A549 (cell line): ENCODE results near the gene TEDC1. TPM values are rescaled to one million over a fixed set of nuclear protein-coding genes. Genes with fewer than 3 reads are reported as not detected.

Experiments
- ATAC-seq, 2 experiments: fragments of 200-7000 bp in 1 of 2; fragments of >200 bp in 1 of 2; cut with Nextera tagmentation in 1 of 2; cut with Tn5 transposase in 1 of 2; 3 replicates each; pipeline versions ENCODE4 v1.8.0 to v1.9.1; 2018 to 2020; ENCODE audit warnings: mild to moderate bottlenecking in 1 of 2, moderate library complexity in 1 of 2
- CTCF ChIA-PET: fragments of 300-600 bp; sonication (Branson Sonifier 250); formaldehyde crosslinking; extraction: SDS; loops from one replicate; lab custom pipeline; 2021; ENCODE audit warnings: antibody characterized with exemption, inconsistent platforms; lab: Yijun Ruan, JAX
- POLR2A ChIA-PET: fragments of 350-600 bp; formaldehyde crosslinking; extraction: SDS; loops from one replicate; lab custom pipeline; 2021; ENCODE audit warnings: antibody characterized with exemption, inconsistent platforms; lab: Yijun Ruan, JAX
- DNase-seq, 2 experiments: peaks; one replicate each; pipeline versions ENCODE4 v3.0.0 to v3.0.0-alpha.2; 2011 to 2016; ENCODE audit warnings: low read depth in 1 of 2, low spot score in 1 of 2
- FAIRE-seq: peaks from 2 replicates; lab custom pipeline; 2011; peaks lifted over from hg19 to GRCh38; lab: Jason Lieb, UNC
- H3K27ac ChIP-seq, 2 experiments: fragments of >200 bp; sonication (Bioruptor Twin); formaldehyde crosslinking; 3 replicates each; pipeline ENCODE4 v1.5.1; 2016 to 2017
- H3K4me1 ChIP-seq: fragments of >200 bp; sonication (Bioruptor Twin); formaldehyde crosslinking; 3 replicates; pipeline ENCODE4 v1.6.1; 2016
- H3K4me2 ChIP-seq: fragments of >200 bp; sonication (Bioruptor Twin); formaldehyde crosslinking; 3 replicates; pipeline ENCODE4 v1.6.1; 2016
- H3K4me3 ChIP-seq: fragments of >200 bp; sonication (Bioruptor Twin); formaldehyde crosslinking; 3 replicates; pipeline ENCODE4 v1.5.1; 2016
- H3K9me3 ChIP-seq: fragments of >200 bp; sonication (Bioruptor Twin); formaldehyde crosslinking; 3 replicates; pipeline ENCODE4 v1.6.1; 2016
- BHLHE40 ChIP-seq: IDR thresholded peaks from 2 replicates; pipeline ENCODE4 v1.6.1; 2012; ENCODE audit warnings: low read depth, low read length, inconsistent platforms
- CHD4 ChIP-seq: fragments of 200-600 bp; sonication (generic); IDR thresholded peaks from 2 replicates; pipeline ENCODE4 v1.6.1; 2016; ENCODE audit warnings: antibody characterized with exemption, mild to moderate bottlenecking, borderline replicate concordance
- CTCF ChIP-seq: fragments of >200 bp; sonication (Bioruptor Twin); formaldehyde crosslinking; IDR thresholded peaks from 3 replicates; pipeline ENCODE4 v1.5.1; 2016
- EHF ChIP-seq: fragments of 250-450 bp; sonication (Bioruptor Pico); IDR thresholded peaks from 2 replicates; pipeline ENCODE4 v1.5.0; 2020; ENCODE audit warnings: mild to moderate bottlenecking
- EHMT2 ChIP-seq: fragments of 200-600 bp; sonication (generic); IDR thresholded peaks from 2 replicates; pipeline ENCODE4 v1.6.1; 2016; ENCODE audit warnings: antibody characterized with exemption, low read depth, mild to moderate bottlenecking, moderate library complexity
- HDAC2 ChIP-seq: fragments of 200-600 bp; sonication (generic); IDR thresholded peaks from 2 replicates; pipeline ENCODE4 v1.6.1; 2016
- HEYL ChIP-seq: fragments of 250-450 bp; sonication (Bioruptor Pico); IDR thresholded peaks from 2 replicates; pipeline ENCODE4 v1.8.0; 2021; ENCODE audit warnings: mild to moderate bottlenecking, moderate library complexity
- HOXB5 ChIP-seq: fragments of 250-450 bp; sonication (Bioruptor Pico); IDR thresholded peaks from 2 replicates; pipeline ENCODE4 v1.5.0; 2020; ENCODE audit warnings: mild to moderate bottlenecking, moderate library complexity
- JUNB ChIP-seq: fragments of >200 bp; sonication (Bioruptor Twin); formaldehyde crosslinking; IDR thresholded peaks from 2 replicates; pipeline ENCODE4 v1.6.1; 2016
- MAZ ChIP-seq: fragments of 150-350 bp; IDR thresholded peaks from 2 replicates; pipeline ENCODE4 v1.6.1; 2014; ENCODE audit warnings: antibody characterized with exemption, low read depth, low read length, borderline replicate concordance
- MYC ChIP-seq: IDR thresholded peaks from 2 replicates; pipeline ENCODE4 v1.6.1; 2012; ENCODE audit warnings: mild to moderate bottlenecking, inconsistent platforms, low read length, improper control_type of control experiment, borderline replicate concordance
- NFE2L2 ChIP-seq: fragments of 150-350 bp; conservative IDR thresholded peaks from 2 replicates; pipeline ENCODE4 v1.6.1; 2014; ENCODE audit warnings: low read length
- NR3C1 ChIP-seq: fragments of >200 bp; sonication (Bioruptor Twin); formaldehyde crosslinking; IDR thresholded peaks from 3 replicates; pipeline ENCODE4 v1.6.1; 2017
- POLR2A ChIP-seq: IDR thresholded peaks from 2 replicates; pipeline ENCODE4 v1.6.1; 2012; ENCODE audit warnings: mild to moderate bottlenecking, low read length
- REST ChIP-seq: fragments of 200-600 bp; sonication (generic); IDR thresholded peaks from 2 replicates; pipeline ENCODE4 v1.6.1; 2016; ENCODE audit warnings: antibody characterized with exemption, mild to moderate bottlenecking, moderate library complexity
- SMC3 ChIP-seq: fragments of >200 bp; sonication (Bioruptor Twin); formaldehyde crosslinking; IDR thresholded peaks from 3 replicates; pipeline ENCODE4 v1.6.1; 2018; ENCODE audit warnings: inconsistent platforms
- SREBF2 ChIP-seq: fragments of 450-650 bp; IDR thresholded peaks from 2 replicates; pipeline ENCODE4 v1.6.1; 2014; ENCODE audit warnings: mild to moderate bottlenecking, moderate library complexity
- ZC3H11A ChIP-seq: fragments of 450-650 bp; IDR thresholded peaks from 2 replicates; pipeline ENCODE4 v1.6.1; 2014; ENCODE audit warnings: antibody characterized with exemption, mild to moderate bottlenecking
- ZNF302 ChIP-seq: fragments of 250-450 bp; sonication (Bioruptor Pico); IDR thresholded peaks from 2 replicates; pipeline ENCODE4 v1.9.0; 2021; ENCODE audit warnings: inconsistent platforms, mild to moderate bottlenecking, moderate library complexity
- ZSCAN20 ChIP-seq: fragments of 250-450 bp; sonication (Bioruptor Pico); IDR thresholded peaks from 2 replicates; pipeline ENCODE4 v1.8.0; 2022; ENCODE audit warnings: mild to moderate bottlenecking, moderate library complexity
- WGBS: methylation state at CpG from one replicate; pipeline ENCODE4 v1.1.6; 2017; ENCODE audit errors: missing lambda C conversion rate; 5-methylcytosine and 5-hydroxymethylcytosine counted together
- polyA plus RNA-seq, 4 experiments: library from polyadenylated mRNA; depleted of rRNA in 3 of 4; stranded (reverse); fragments of >200 nt; fragmentation: RNase III in 1 of 4; extraction: RNeasy Plus Mini Kit Qiagen cat#74134 plus additional on column Dnase treatment in 1 of 4; gene quantifications; 2 replicates in 3 of 4; 3 replicates in 1 of 4; pipeline ENCODE4 v1.2.3, GENCODE V29; 2011 to 2017
- TF ChIP-seq, protein P1 (sequence below): fragments of >200 bp; sonication (Bioruptor Twin); formaldehyde crosslinking; IDR thresholded peaks from 3 replicates; pipeline ENCODE4 v1.6.1; 2016

TEDC1 gene
- polyA plus RNA-seq, 2 of the 4 experiments (the other 2 are of a cell fraction) = 12.7 to 39.6 TPM

- WGBS = 91% methylated on average over 22 of the region's 22 CpGs
- POLR2A ChIA-PET = no interaction called here
- Histone ChIP-seq H3K4me1 (no peaks in the 10 kb centered on the region), H3K4me3 (no peak overlapping the region), H3K9me3 (no peaks in the 10 kb centered on the region), H3K4me2 (no peak overlapping the region), H3K27ac (no peak overlapping the region)
- no peak for FAIRE-seq
- DNase-seq = no peak
- ATAC-seq = no peak
- TF ChIP-seq HDAC2 = no peak
- no peak for TF ChIP-seq ZNF302 (CRISPR knock-in tag)
- TF ChIP-seq SMC3 = no peak
- TF ChIP-seq ZC3H11A = no peak
- no peak for TF ChIP-seq CTCF
- TF ChIP-seq, protein P1, sequence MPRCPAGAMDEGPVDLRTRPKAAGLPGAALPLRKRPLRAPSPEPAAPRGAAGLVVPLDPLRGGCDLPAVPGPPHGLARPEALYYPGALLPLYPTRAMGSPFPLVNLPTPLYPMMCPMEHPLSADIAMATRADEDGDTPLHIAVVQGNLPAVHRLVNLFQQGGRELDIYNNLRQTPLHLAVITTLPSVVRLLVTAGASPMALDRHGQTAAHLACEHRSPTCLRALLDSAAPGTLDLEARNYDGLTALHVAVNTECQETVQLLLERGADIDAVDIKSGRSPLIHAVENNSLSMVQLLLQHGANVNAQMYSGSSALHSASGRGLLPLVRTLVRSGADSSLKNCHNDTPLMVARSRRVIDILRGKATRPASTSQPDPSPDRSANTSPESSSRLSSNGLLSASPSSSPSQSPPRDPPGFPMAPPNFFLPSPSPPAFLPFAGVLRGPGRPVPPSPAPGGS = no peak
- no peak for TF ChIP-seq ZSCAN20 (CRISPR knock-in tag)
- no peak for TF ChIP-seq HOXB5 (CRISPR knock-in tag)
- no peak for TF ChIP-seq EHF (CRISPR knock-in tag)
- no peak for TF ChIP-seq POLR2A
- TF ChIP-seq EHMT2 = no peak
- TF ChIP-seq CHD4 = no peak
- TF ChIP-seq SREBF2 = no peak
- TF ChIP-seq NR3C1 = no peak
- TF ChIP-seq, all 56 proteins: peak for 0
- CTCF ChIA-PET = interaction anchor here (0.7 to 6.8 kb wide), 3 partner anchors 16 to 35 kb away, joined by 3 to 34 read pairs (median 5); no protein-coding TSS in a partner anchor
These were observed 35.9 kb upstream of the TEDC1 start for GRCh38 chr14:105455086-105455640.

- CTCF ChIA-PET = interaction anchor here (0.7 to 6.8 kb wide), 6 partner anchors 9 to 63 kb away, joined by 3 to 34 read pairs (median 5); partner anchors contain the start of gene CRIP1
- ATAC-seq = peak in 1 of 2 experiments; percentile 14; a peak in 1 of 6 replicates
These were observed 35.0 kb upstream of the TEDC1 start for GRCh38 chr14:105455766-105456660.

GRCh38 chr14:105456736-105457617 lies 34.1 kb upstream of the TEDC1 start:
- Histone ChIP-seq H3K27ac (no peak overlapping the region), H3K9me3 (no peaks in the 10 kb centered on the region), H3K4me2 (no peak overlapping the region), H3K4me1 (no peaks in the 10 kb centered on the region), H3K4me3 (no peak overlapping the region)
- TF ChIP-seq ZNF302 (CRISPR knock-in tag) (no peak), ZC3H11A (no peak), REST (no peak), JUNB (no peak), NR3C1 (no peak), HEYL (CRISPR knock-in tag) (no peak), HOXB5 (CRISPR knock-in tag) (no peak), BHLHE40 (no peak), MYC (no peak)
- WGBS = 90% methylated on average over 21 of the region's 22 CpGs
- DNase-seq = peak in 1 of 2 experiments; percentile 35
- ChIA-PET CTCF (interaction anchor here (0.7 to 6.8 kb wide), 12 partner anchors 8 to 105 kb away, joined by 3 to 34 read pairs (median 4); partner anchors contain the start of gene CRIP1), POLR2A (no interaction called here)
- FAIRE-seq = no peak
- peak in 1 of 2 experiments; percentile 15; a peak in 3 of 6 replicates for ATAC-seq

More at GRCh38 chr14:105455766-105456660, 35.0 kb upstream of the TEDC1 start:
- 96% methylated on average over 19 of the region's 22 CpGs for WGBS
- DNase-seq (no peak), FAIRE-seq (no peak)
- Histone ChIP-seq H3K4me3 (no peak overlapping the region), H3K4me2 (no peak overlapping the region), H3K4me1 (no peaks in the 10 kb centered on the region), H3K27ac (no peak overlapping the region), H3K9me3 (no peaks in the 10 kb centered on the region)
- no peak for TF ChIP-seq MAZ
- TF ChIP-seq NFE2L2 = no peak
- TF ChIP-seq CHD4 = no peak
- POLR2A ChIA-PET = no interaction called here
